Measurements from ENCODE around the gene MVB12B.

- no peak for TF ChIP-seq EP300 (IDR thresholded peaks at IDR 0.05)
- TF ChIP-seq POLR2A (IDR thresholded peaks at IDR 0.05): no peak
Observed at GRCh38 chr9:126549246-126550006, 222.8 kb downstream of the MVB12B start.
